Hepatocyte (in vitro differentiated cells): ENCODE results near the gene RNF19B. TPM values are rescaled to one million over a fixed set of nuclear protein-coding genes. Genes with fewer than 3 reads are reported as not detected.
A peak's percentile ranks its signal among the peaks of the same experiment; 100 is the strongest.

Source experiments
- DNase-seq: peaks from one replicate; pipeline ENCODE4 v3.0.0-alpha.2; 2016; ENCODE audit warnings: low spot score
- H2AFZ ChIP-seq: fragments of 200-600 bp; sonication (generic); 2 replicates; pipeline ENCODE4 v1.6.0; 2016; ENCODE audit warnings: antibody characterized with exemption, mild to moderate bottlenecking
- H3K27ac ChIP-seq: fragments of 200-600 bp; sonication (generic); 2 replicates; pipeline ENCODE4 v1.5.1; 2016; ENCODE audit warnings: mild to moderate bottlenecking
- H3K27me3 ChIP-seq: fragments of 200-600 bp; sonication (generic); 2 replicates; pipeline ENCODE4 v1.6.1; 2016
- H3K36me3 ChIP-seq: fragments of 200-600 bp; sonication (generic); replicated peaks from 2 replicates; pipeline ENCODE4 v1.5.1; 2016; ENCODE audit warnings: low read depth; ENCODE audit not compliant: insufficient read depth
- H3K4me1 ChIP-seq: fragments of 200-600 bp; sonication (generic); 2 replicates; pipeline ENCODE4 v1.5.1; 2016; ENCODE audit warnings: mild to moderate bottlenecking, moderate library complexity; ENCODE audit not compliant: insufficient read depth
- H3K4me2 ChIP-seq: fragments of 200-600 bp; sonication (generic); 2 replicates; pipeline ENCODE4 v1.6.0; 2016
- H3K4me3 ChIP-seq: fragments of 200-600 bp; sonication (generic); 2 replicates; pipeline ENCODE4 v1.5.1; 2016; ENCODE audit warnings: mild to moderate bottlenecking
- H3K79me2 ChIP-seq: fragments of 200-600 bp; sonication (generic); 2 replicates; pipeline ENCODE4 v1.6.0; 2017; ENCODE audit warnings: mild to moderate bottlenecking
- H3K9me2 ChIP-seq: fragments of 200-600 bp; sonication (generic); replicated peaks from 2 replicates; pipeline ENCODE4 v1.6.0; 2017; ENCODE audit warnings: mild to moderate bottlenecking; ENCODE audit not compliant: insufficient read depth
- H3K9me3 ChIP-seq: fragments of 200-600 bp; sonication (generic); 2 replicates; pipeline ENCODE4 v1.5.1; 2016; ENCODE audit warnings: low read depth, mild to moderate bottlenecking
- H4K20me1 ChIP-seq: fragments of 200-600 bp; sonication (generic); 2 replicates; pipeline ENCODE4 v1.6.0; 2016; ENCODE audit warnings: mild to moderate bottlenecking; ENCODE audit not compliant: insufficient read depth, poor library complexity, severe bottlenecking
- CTCF ChIP-seq: fragments of 200-600 bp; sonication (generic); IDR thresholded peaks from 2 replicates; pipeline ENCODE4 v1.5.1; 2016; ENCODE audit warnings: antibody characterized with exemption, mild to moderate bottlenecking; ENCODE audit not compliant: poor library complexity
- EZH2 ChIP-seq: fragments of 200-600 bp; sonication (generic); IDR thresholded peaks from 2 replicates; pipeline ENCODE4 v1.6.1; 2016; ENCODE audit warnings: antibody characterized with exemption, mild to moderate bottlenecking, borderline replicate concordance
- EZH2phosphoT487 ChIP-seq: fragments of 200-600 bp; sonication (generic); IDR thresholded peaks from one replicate; pipeline ENCODE4 v1.6.1; 2018; ENCODE audit warnings: antibody characterized with exemption, mild to moderate bottlenecking, low read depth, moderate library complexity; ENCODE audit not compliant: unreplicated experiment, severe bottlenecking
- WGBS: methylation state at CpG from one replicate; pipeline ENCODE4 v1.1.6; 2016; ENCODE audit warnings: low lambda C conversion rate; ENCODE audit errors: missing lambda C conversion rate; 5-methylcytosine and 5-hydroxymethylcytosine counted together
- polyA plus RNA-seq: library from polyadenylated mRNA; unstranded; fragments of >200 nt; fragmentation: Nextera tagmentation; extraction: Ambion mirVana; gene quantifications from 2 replicates; pipeline ENCODE4 v1.2.1, GENCODE V29; 2016
- total RNA-seq: library from RNA; depleted of rRNA; stranded (reverse); fragments of >200 nt; gene quantifications from 2 replicates; pipeline ENCODE4 v1.2.3, GENCODE V29; 2014

Gene RNF19B
- total and polyA plus RNA-seq, 2 experiments from 2014 or later = 15.5 to 16.1 TPM

GRCh38 chr1:32953495-32953894 lies 11.1 kb downstream of the RNF19B start:
- Histone ChIP-seq H3K27ac (no peak overlapping the region), H3K4me1 (peaks cover 9% of the 10 kb centered on the region), H3K36me3 (no peaks in the 10 kb centered on the region), H3K27me3 (no peaks in the 10 kb centered on the region), H3K9me3 (no peaks in the 10 kb centered on the region), H3K79me2 (peaks cover 87% of the 10 kb centered on the region), H3K9me2 (no peaks in the 10 kb centered on the region), H3K4me3 (no peak overlapping the region), H4K20me1 (peaks cover 17% of the 10 kb centered on the region), H3K4me2 (no peak overlapping the region), H2AFZ (no peak overlapping the region)
- TF ChIP-seq CTCF (no peak), EZH2phosphoT487 (no peak), EZH2 (no peak)
- 53% methylated on average over 1 of the region's 1 CpG for WGBS
- no peak for DNase-seq

GRCh38 chr1:32949519-32949918 lies 15.1 kb downstream of the RNF19B start:
- Histone ChIP-seq H3K4me1 (peaks cover 32% of the 10 kb centered on the region), H3K79me2 (peaks cover 51% of the 10 kb centered on the region), H3K9me2 (no peaks in the 10 kb centered on the region), H4K20me1 (no peaks in the 10 kb centered on the region), H3K27ac (peak overlapping the region; percentile 77), H2AFZ (no peak overlapping the region), H3K36me3 (no peaks in the 10 kb centered on the region), H3K4me2 (peak overlapping the region; percentile 49), H3K9me3 (no peaks in the 10 kb centered on the region), H3K4me3 (no peak overlapping the region), H3K27me3 (no peaks in the 10 kb centered on the region)
- WGBS = 90% methylated on average over 5 of the region's 5 CpGs
- no peak for DNase-seq
- TF ChIP-seq EZH2phosphoT487 (no peak), EZH2 (no peak), CTCF (no peak)

- no peak overlapping the region for H2AFZ ChIP-seq
- H3K79me2 ChIP-seq = peaks cover 45% of the 10 kb centered on the region
- H3K27ac ChIP-seq = peak overlapping the region; percentile 89
- H4K20me1 ChIP-seq = no peaks in the 10 kb centered on the region
- TF ChIP-seq EZH2phosphoT487 (no peak), CTCF (no peak), EZH2 (no peak)
- no peaks in the 10 kb centered on the region for H3K27me3 ChIP-seq
- no peaks in the 10 kb centered on the region for H3K9me2 ChIP-seq
- H3K4me3 ChIP-seq = no peak overlapping the region
- no peaks in the 10 kb centered on the region for H3K9me3 ChIP-seq
- DNase-seq = peak; percentile 36
- peak overlapping the region; percentile 49 for H3K4me2 ChIP-seq
- H3K4me1 ChIP-seq = peaks cover 32% of the 10 kb centered on the region
- H3K36me3 ChIP-seq = no peaks in the 10 kb centered on the region
- 41% methylated on average over 1 of the region's 1 CpG for WGBS
Measured at GRCh38 chr1:32948905-32949304, 15.7 kb downstream of the RNF19B start.

- peak overlapping the region; percentile 89 for H3K27ac ChIP-seq
- H3K79me2 ChIP-seq = peaks cover 42% of the 10 kb centered on the region
- no peak overlapping the region for H3K4me3 ChIP-seq
- TF ChIP-seq EZH2 (no peak), EZH2phosphoT487 (no peak), CTCF (no peak)
- H3K36me3 ChIP-seq = no peaks in the 10 kb centered on the region
- peak overlapping the region; percentile 12 for H3K4me2 ChIP-seq
- 90% methylated on average over 1 of the region's 1 CpG for WGBS
- no peak for DNase-seq
- peaks cover 32% of the 10 kb centered on the region for H3K4me1 ChIP-seq
- no peak overlapping the region for H2AFZ ChIP-seq
- H3K9me2 ChIP-seq = no peaks in the 10 kb centered on the region
- no peaks in the 10 kb centered on the region for H3K27me3 ChIP-seq
- no peaks in the 10 kb centered on the region for H3K9me3 ChIP-seq
- no peaks in the 10 kb centered on the region for H4K20me1 ChIP-seq
Measured at GRCh38 chr1:32948390-32948722, 16.3 kb downstream of the RNF19B start.
